H4 (cell line): Measurements from ENCODE around the gene TMEM187. TPM values are rescaled to one million over a fixed set of nuclear protein-coding genes. Genes with fewer than 3 reads are reported as not detected.

Experiments used
- DNase-seq: peaks from one replicate; pipeline ENCODE4 v3.0.0-alpha.2; 2015; ENCODE audit warnings: low spot score
- total RNA-seq: library from RNA; depleted of rRNA; stranded (reverse); fragments of >200 nt; shearing (Covaris generic); gene quantifications from 2 replicates; pipeline ENCODE4 v1.2.3, GENCODE V29; 2014

TMEM187 gene
- total RNA-seq, 1 experiment from 2014 or later: 2.2 TPM

- DNase-seq: peak; percentile 56
These were observed 37.7 kb upstream of the TMEM187 start, which contains the start of gene NAA10 for GRCh38 chrX:153934762-153935325. TSS of gene NAA10 (minus strand) at chrX:153935037. CDS start at chrX:153934904, 133 bp downstream.

GRCh38 chrX:153935326-153935851 lies 37.2 kb upstream of the TMEM187 start:
- no peak for DNase-seq

- DNase-seq: no peak
These were observed 35.5 kb upstream of the TMEM187 start for GRCh38 chrX:153937056-153937455.

GRCh38 chrX:153938226-153938786 lies 34.2 kb upstream of the TMEM187 start:
- no peak for DNase-seq

GRCh38 chrX:153939573-153939972 lies 33.0 kb upstream of the TMEM187 start:
- no peak for DNase-seq

- no peak for DNase-seq
These were observed 31.0 kb upstream of the TMEM187 start for GRCh38 chrX:153941336-153942252.

GRCh38 chrX:153944140-153944799 lies 28.3 kb upstream of the TMEM187 start, which contains the start of gene RENBP:
TSS of gene RENBP (minus strand) at chrX:153944643. CDS start at chrX:153944610, 33 bp downstream.
- DNase-seq: no peak

- DNase-seq: no peak
These were observed 27.8 kb upstream of the TMEM187 start for GRCh38 chrX:153944800-153945150.

- DNase-seq: no peak
These were observed 26.3 kb upstream of the TMEM187 start for GRCh38 chrX:153945956-153946943.

- peak; percentile 71 for DNase-seq
These were observed 25.4 kb upstream of the TMEM187 start for GRCh38 chrX:153947009-153947769.

- DNase-seq: no peak
These were observed 24.5 kb upstream of the TMEM187 start for GRCh38 chrX:153948002-153948466.

GRCh38 chrX:153948847-153949805 lies 23.4 kb upstream of the TMEM187 start:
- no peak for DNase-seq

- no peak for DNase-seq
These were observed 22.4 kb upstream of the TMEM187 start for GRCh38 chrX:153950127-153950526.

GRCh38 chrX:153951683-153952372 lies 20.7 kb upstream of the TMEM187 start:
- DNase-seq: no peak

- no peak for DNase-seq
These were observed 20.1 kb upstream of the TMEM187 start for GRCh38 chrX:153952373-153953026.

- DNase-seq: peak; percentile 61
These were observed 19.2 kb upstream of the TMEM187 start for GRCh38 chrX:153953342-153953830.

GRCh38 chrX:153953892-153954557 lies 18.5 kb upstream of the TMEM187 start:
- no peak for DNase-seq
